Peyer's patch (tissue), 4 donors: ENCODE measurements around the gene HSD17B7. TPM values are rescaled to one million over a fixed set of nuclear protein-coding genes. Genes with fewer than 3 reads are reported as not detected.
A peak's percentile ranks its signal among the peaks of the same experiment; 100 is the strongest.
"Not testable (repeated sequence)": the region's sequence is repeated elsewhere in the genome, so short reads cannot be mapped to it uniquely, and the experiment has no call there.

ENCODE experiments used
- DNase-seq, 3 donors: peaks; one replicate each; pipeline ENCODE4 v3.0.0-alpha.2; 2017 to 2019
- H3K27ac ChIP-seq, 4 donors: fragments of 200-600 bp; sonication (generic); one replicate each; pipeline ENCODE4 v1.5.1; 2016 to 2019
- H3K27me3 ChIP-seq, 2 donors: fragments of 200-600 bp; sonication (generic); one replicate each; pipeline ENCODE4 v1.5.1; 2019
- H3K36me3 ChIP-seq, 3 donors: fragments of 200-600 bp; sonication (generic); one replicate each; pipeline ENCODE4 v1.5.1; 2016 to 2019
- H3K4me1 ChIP-seq, 4 donors: fragments of 200-600 bp; sonication (generic); one replicate each; pipeline ENCODE4 v1.5.1; 2016 to 2019
- H3K4me3 ChIP-seq, 4 donors: fragments of 200-600 bp; sonication (generic); 1 replicate in 3 of 4; 2 replicates in 1 of 4; pipeline ENCODE4 v1.5.1; 2016 to 2019; ENCODE audit warnings: mild to moderate bottlenecking in 1 of 4
- H3K9me3 ChIP-seq, 4 donors: fragments of 200-600 bp; sonication (generic); one replicate each; pipeline ENCODE4 v1.5.1; 2016 to 2019; ENCODE audit warnings: mild to moderate bottlenecking in 1 of 4
- POLR2A ChIP-seq, 2 donors: fragments of 450-650 bp; IDR thresholded peaks; one replicate each; pipeline ENCODE4 v1.5.1; 2017; ENCODE audit warnings: antibody characterized with exemption in 2 of 2, mild to moderate bottlenecking in 2 of 2, moderate library complexity in 2 of 2
- total RNA-seq, 4 donors: library from RNA; depleted of rRNA; stranded (reverse); fragments of >200 nt; gene quantifications; one replicate each; pipeline ENCODE4 v1.1.0, GENCODE V29; 2016
- TF ChIP-seq, protein P1 (sequence below), 6 experiments: fragments of 450-650 bp in 4 of 6; fragments of 200-600 bp in 2 of 6; sonication (generic) in 1 of 6; IDR thresholded peaks; one replicate each; pipeline ENCODE4 v1.5.1; 2017 to 2019; ENCODE audit warnings: antibody characterized with exemption in 6 of 6, mild to moderate bottlenecking in 3 of 6, moderate library complexity in 1 of 6

Gene HSD17B7, protein sequence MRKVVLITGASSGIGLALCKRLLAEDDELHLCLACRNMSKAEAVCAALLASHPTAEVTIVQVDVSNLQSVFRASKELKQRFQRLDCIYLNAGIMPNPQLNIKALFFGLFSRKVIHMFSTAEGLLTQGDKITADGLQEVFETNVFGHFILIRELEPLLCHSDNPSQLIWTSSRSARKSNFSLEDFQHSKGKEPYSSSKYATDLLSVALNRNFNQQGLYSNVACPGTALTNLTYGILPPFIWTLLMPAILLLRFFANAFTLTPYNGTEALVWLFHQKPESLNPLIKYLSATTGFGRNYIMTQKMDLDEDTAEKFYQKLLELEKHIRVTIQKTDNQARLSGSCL
- total RNA-seq: 10 to 100 TPM; 24.0 to 56.9 (median 36.0) TPM

DNA sequence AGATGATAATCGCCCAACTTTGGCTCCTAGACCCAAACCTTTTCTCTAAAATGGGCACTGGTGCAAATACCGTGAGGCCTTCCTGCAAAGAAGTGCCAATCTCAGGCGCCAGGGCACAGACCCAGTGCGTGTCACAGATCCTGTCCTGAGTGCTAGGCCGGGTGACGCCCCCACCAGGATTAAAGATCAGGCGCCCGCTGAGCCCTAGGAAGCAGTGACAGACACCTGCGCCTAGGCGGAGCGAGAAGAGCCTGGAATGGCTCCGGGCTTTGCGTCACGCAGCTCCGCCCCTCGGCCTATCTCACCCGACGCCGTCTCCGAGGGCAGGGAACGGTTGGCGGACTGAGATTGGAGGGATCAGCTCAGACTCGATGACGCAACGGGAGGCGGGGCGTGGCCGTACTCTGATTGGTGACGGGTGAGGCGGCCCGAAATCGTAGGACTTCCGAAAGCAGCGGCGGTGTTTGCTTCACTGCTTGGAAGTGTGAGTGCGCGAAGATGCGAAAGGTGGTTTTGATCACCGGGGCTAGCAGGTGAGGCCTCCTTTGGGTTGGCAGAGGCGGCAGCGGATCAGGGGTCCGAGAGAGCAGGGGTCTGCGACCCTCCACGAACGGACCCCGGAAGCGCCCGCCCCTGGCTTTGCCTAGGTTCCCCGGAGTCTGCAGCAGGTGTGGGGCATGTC, at the start of gene HSD17B7:
Gene HSD17B7 (plus strand): TSS at position 400 of the 682 bp plus-strand sequence. CDS start 99 bp downstream, at position 499.
- H3K4me3 ChIP-seq: peak within 1 kb of the TSS; percentile 42 to 63 (median 48)
- DNase-seq: peak; percentile 79 to 93 (median 87)

DNA sequence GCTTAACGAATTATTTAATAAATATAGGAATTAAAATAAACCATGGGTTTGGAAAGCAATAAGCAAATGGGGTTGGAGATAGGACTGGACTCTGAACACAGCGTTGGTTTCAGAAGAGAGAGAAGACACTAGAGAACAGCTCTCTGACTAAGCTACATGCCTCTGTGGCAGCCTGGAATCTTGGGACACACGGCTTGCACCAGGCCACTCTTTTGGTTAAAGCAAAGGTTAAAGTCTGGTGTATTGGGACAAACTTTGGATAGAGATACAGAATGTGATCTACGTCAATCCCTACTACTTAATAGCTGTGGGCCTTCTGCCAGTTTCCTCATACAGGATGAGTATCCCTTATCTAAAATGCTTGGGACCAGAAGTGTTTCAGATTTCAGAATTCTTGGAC, 49.7 kb upstream of the HSD17B7 start:
- Histone ChIP-seq H3K4me1 (peaks cover 0 to 12% (median 0%) of the 10 kb centered on the region in 4 donors), H3K27ac (peak overlapping the region in 1 of 4 donors; percentile 28), H3K36me3 (no peaks in the 10 kb centered on the region), H3K27me3 (no peaks in the 10 kb centered on the region), H3K9me3 (no peaks in the 10 kb centered on the region), H3K4me3 (no peak overlapping the region)
- peak in 2 of 3 donors; percentile 55 to 72 for DNase-seq
- TF ChIP-seq POLR2A (IDR thresholded peaks at IDR 0.05): peak in 1 of 2 donors; percentile 11
- TF ChIP-seq, protein P1, sequence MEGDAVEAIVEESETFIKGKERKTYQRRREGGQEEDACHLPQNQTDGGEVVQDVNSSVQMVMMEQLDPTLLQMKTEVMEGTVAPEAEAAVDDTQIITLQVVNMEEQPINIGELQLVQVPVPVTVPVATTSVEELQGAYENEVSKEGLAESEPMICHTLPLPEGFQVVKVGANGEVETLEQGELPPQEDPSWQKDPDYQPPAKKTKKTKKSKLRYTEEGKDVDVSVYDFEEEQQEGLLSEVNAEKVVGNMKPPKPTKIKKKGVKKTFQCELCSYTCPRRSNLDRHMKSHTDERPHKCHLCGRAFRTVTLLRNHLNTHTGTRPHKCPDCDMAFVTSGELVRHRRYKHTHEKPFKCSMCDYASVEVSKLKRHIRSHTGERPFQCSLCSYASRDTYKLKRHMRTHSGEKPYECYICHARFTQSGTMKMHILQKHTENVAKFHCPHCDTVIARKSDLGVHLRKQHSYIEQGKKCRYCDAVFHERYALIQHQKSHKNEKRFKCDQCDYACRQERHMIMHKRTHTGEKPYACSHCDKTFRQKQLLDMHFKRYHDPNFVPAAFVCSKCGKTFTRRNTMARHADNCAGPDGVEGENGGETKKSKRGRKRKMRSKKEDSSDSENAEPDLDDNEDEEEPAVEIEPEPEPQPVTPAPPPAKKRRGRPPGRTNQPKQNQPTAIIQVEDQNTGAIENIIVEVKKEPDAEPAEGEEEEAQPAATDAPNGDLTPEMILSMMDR (IDR thresholded peaks at IDR 0.05): no peak

More for the DNA sequence above, at the start of gene HSD17B7:
- H3K9me3 ChIP-seq, H3K27me3 ChIP-seq, H3K4me1 ChIP-seq, H3K36me3 ChIP-seq: not testable (repeated sequence)
- H3K27ac ChIP-seq: peak within 1 kb of the TSS; percentile 81 to 87 (median 84)
- TF ChIP-seq POLR2A (IDR thresholded peaks at IDR 0.05): peak; percentile 16 to 54
- TF ChIP-seq, protein P1 (IDR thresholded peaks at IDR 0.05): peak in 2 of 6 experiments; percentile 39 to 41

DNA sequence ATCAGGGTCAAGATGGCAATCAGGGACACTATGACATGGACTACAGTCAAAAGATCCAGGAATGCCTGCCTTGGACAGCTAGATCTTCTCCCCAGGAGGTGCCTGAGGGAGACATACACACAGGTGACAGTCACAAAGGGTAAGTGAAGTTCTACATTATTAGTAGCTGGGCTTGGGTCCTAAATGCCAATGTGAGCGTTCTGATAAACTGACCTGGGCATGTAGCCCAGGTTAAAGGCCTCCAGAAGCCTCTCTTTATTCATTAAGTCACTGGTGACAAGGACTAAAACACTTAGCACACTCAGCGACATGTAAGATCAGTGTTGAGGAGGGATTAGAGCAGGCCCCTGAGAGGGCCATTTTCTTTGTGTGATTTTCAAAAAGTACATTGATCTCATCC, 48.9 kb upstream of the HSD17B7 start:
- DNase-seq: no peak
- Histone ChIP-seq H3K4me1 (peaks cover 0 to 9% (median 0%) of the 10 kb centered on the region in 4 donors), H3K9me3 (no peaks in the 10 kb centered on the region), H3K27ac (no peak overlapping the region), H3K36me3 (no peaks in the 10 kb centered on the region), H3K4me3 (no peak overlapping the region), H3K27me3 (no peaks in the 10 kb centered on the region)
- TF ChIP-seq, protein P1 (IDR thresholded peaks at IDR 0.05): no peak

DNA sequence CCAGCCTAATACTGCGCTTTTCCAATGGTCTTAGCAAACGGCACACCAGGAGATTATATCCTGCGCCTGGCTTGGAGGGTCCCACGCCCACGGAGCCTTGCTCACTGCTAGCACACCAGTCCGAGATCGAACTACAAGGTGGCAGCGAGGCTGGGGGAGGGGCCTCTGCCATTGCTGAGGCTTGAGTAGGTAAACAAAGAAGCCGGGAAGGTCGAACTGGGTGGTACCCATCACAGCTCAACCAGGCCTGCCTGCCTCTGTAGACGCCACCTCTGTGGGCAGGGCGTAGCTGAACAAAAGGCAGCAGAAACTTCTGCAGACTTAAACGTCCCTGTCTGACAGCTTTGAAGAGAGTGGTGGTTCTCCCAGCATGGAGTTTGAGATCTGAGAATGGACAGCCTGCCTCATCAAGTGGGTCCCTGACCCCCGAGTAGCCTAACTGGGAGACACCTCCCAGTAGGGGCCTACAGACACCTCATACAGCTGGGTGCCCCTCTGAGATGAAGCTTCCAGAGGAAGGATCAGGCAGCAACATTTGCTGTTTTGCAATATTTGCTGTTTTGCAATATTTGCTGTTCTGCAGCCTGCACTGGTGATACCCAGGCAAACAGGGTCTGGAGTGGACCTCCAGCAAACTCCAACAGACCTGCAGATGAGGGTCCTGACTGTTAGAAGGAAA, 44.1 kb upstream of the HSD17B7 start:
- not testable (repeated sequence) for H3K27ac ChIP-seq, H3K27me3 ChIP-seq, DNase-seq, H3K9me3 ChIP-seq, H3K4me3 ChIP-seq, H3K36me3 ChIP-seq, H3K4me1 ChIP-seq

DNA sequence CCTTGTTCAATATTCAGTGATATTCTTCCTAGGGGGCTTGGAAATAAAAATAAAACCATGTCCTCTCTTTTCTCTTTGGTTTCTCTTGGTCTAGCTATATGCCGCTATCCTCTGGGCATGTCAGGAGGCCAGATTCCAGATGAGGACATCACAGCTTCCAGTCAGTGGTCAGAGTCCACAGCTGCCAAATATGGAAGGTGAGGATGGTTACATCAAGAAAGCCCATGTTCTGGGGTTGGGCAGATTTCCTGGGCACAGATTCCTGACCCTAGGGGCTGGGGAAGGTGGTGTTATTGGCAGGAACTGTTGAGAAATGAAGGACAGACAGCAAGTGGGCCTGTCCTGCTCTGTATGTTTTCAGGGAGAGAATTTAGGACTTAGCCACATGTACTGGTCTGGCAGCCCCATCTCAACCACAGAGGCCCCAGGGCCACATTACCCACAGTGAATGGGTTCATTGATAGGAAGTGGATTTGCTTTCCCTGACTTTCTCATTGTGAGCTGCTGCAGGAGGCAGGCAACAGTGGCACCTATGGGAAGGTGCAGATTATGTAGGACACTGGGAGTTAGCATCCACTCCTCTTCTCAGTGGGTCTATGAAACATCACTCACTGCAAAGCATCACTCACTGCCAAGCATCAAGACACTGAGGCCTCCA, 37.4 kb upstream of the HSD17B7 start:
- Histone ChIP-seq H3K27ac (no peak overlapping the region), H3K36me3 (peaks cover 0 to 9% (median 0%) of the 10 kb centered on the region in 3 donors), H3K4me3 (no peak overlapping the region), H3K9me3 (no peaks in the 10 kb centered on the region), H3K4me1 (no peaks in the 10 kb centered on the region), H3K27me3 (no peaks in the 10 kb centered on the region)
- DNase-seq: no peak
- TF ChIP-seq, protein P1 (IDR thresholded peaks at IDR 0.05): no peak
- no peak for TF ChIP-seq POLR2A (IDR thresholded peaks at IDR 0.05)
